H1 (cell line): ENCODE data around the gene TMEM150B. TPM values are rescaled to one million over a fixed set of nuclear protein-coding genes. Genes with fewer than 3 reads are reported as not detected.

Experiments used
- CTCF ChIA-PET: fragments of 300-600 bp; sonication (Branson Sonifier 250); formaldehyde crosslinking; loops from one replicate; lab custom pipeline; 2021; ENCODE audit not compliant: partially characterized antibody; lab: Charles Lee
- POLR2A ChIA-PET: fragments of 300-600 bp; sonication (Branson Sonifier 250); formaldehyde crosslinking; loops from one replicate; lab custom pipeline; 2021; ENCODE audit warnings: inconsistent platforms; ENCODE audit not compliant: partially characterized antibody; lab: Charles Lee
- DNase-seq, 2 experiments: peaks; one replicate each; pipeline versions ENCODE4 v3.0.0 to v3.0.0-alpha.2; 2010 to 2022; ENCODE audit warnings: low spot score in 2 of 2, low read depth in 1 of 2, mixed read lengths in 1 of 2
- FAIRE-seq: peaks from 2 replicates; lab custom pipeline; 2011; peaks lifted over from hg19 to GRCh38; lab: Jason Lieb, UNC
- H2AFZ ChIP-seq: 2 replicates; pipeline ENCODE4 v1.8.1; 2012; ENCODE audit warnings: low read length, inconsistent platforms
- H2AK5ac ChIP-seq: 2 replicates; pipeline ENCODE4 v1.6.1; 2013; ENCODE audit warnings: low read depth, low read length
- H2BK120ac ChIP-seq: replicated peaks from 2 replicates; pipeline ENCODE3; 2013; ENCODE audit warnings: low read depth, low read length, inconsistent platforms
- H2BK12ac ChIP-seq: 2 replicates; pipeline ENCODE4 v1.6.1; 2013; ENCODE audit warnings: low read depth, low read length
- H2BK15ac ChIP-seq: 2 replicates; pipeline ENCODE4 v1.6.1; 2013; ENCODE audit warnings: low read length
- H2BK20ac ChIP-seq: 2 replicates; pipeline ENCODE4 v1.6.1; 2013; ENCODE audit warnings: low read length
- H2BK5ac ChIP-seq: 2 replicates; pipeline ENCODE4 v1.6.1; 2013; ENCODE audit warnings: low read depth, low read length
- H3K14ac ChIP-seq: 2 replicates; pipeline ENCODE4 v1.6.1; 2013; ENCODE audit warnings: inconsistent platforms; ENCODE audit not compliant: insufficient read length
- H3K18ac ChIP-seq: 2 replicates; pipeline ENCODE4 v1.6.1; 2013; ENCODE audit warnings: low read length; ENCODE audit errors: extremely low read depth
- H3K23ac ChIP-seq: 2 replicates; pipeline ENCODE4 v1.6.1; 2013; ENCODE audit warnings: inconsistent platforms; ENCODE audit not compliant: insufficient read length
- H3K23me2 ChIP-seq: 2 replicates; pipeline ENCODE4 v1.6.1; 2013; ENCODE audit warnings: low read depth, low read length
- H3K27ac ChIP-seq: 2 replicates; pipeline ENCODE4 v1.6.1; 2011; ENCODE audit warnings: low read depth, low read length, inconsistent platforms
- H3K27me3 ChIP-seq, 4 experiments: replicated peaks in 1 of 4; 1 replicate in 1 of 4; 2 replicates in 3 of 4; pipeline versions ENCODE4 v1.6.1 to v1.8.1; 2011 to 2013; ENCODE audit warnings: low read length in 3 of 4, mild to moderate bottlenecking in 3 of 4, inconsistent platforms in 2 of 4, mixed read lengths in 2 of 4, moderate library complexity in 1 of 4; ENCODE audit not compliant: control insufficient read depth in 3 of 4, insufficient read depth in 3 of 4; ENCODE audit errors: extremely low read depth in 1 of 4
- H3K36me3 ChIP-seq, 4 experiments: 2 replicates each; pipeline versions ENCODE4 v1.6.1 to v1.8.1; 2011 to 2013; ENCODE audit warnings: mild to moderate bottlenecking in 4 of 4, low read length in 3 of 4, moderate library complexity in 2 of 4, control low read depth in 1 of 4, inconsistent platforms in 1 of 4; ENCODE audit not compliant: insufficient read depth in 4 of 4, control insufficient read depth in 2 of 4
- H3K4ac ChIP-seq: replicated peaks from 2 replicates; pipeline ENCODE3; 2013; ENCODE audit warnings: low read length, low read depth, mixed read lengths, inconsistent platforms; ENCODE audit not compliant: insufficient read length
- H3K4me1 ChIP-seq, 4 experiments: replicated peaks in 1 of 4; 1 replicate in 1 of 4; 2 replicates in 3 of 4; pipeline versions ENCODE4 v1.6.1 to v1.8.1; 2011 to 2013; ENCODE audit warnings: low read length in 3 of 4, inconsistent platforms in 2 of 4, mixed read lengths in 1 of 4; ENCODE audit not compliant: insufficient read depth in 4 of 4, control insufficient read depth in 3 of 4
- H3K4me2 ChIP-seq, 2 experiments: 2 replicates each; pipeline versions ENCODE4 v1.6.1 to v1.8.1; 2011 to 2013; ENCODE audit warnings: low read depth in 2 of 2, low read length in 2 of 2, control low read depth in 1 of 2, inconsistent platforms in 1 of 2, mild to moderate bottlenecking in 1 of 2; ENCODE audit not compliant: insufficient read depth in 1 of 2
- H3K4me3 ChIP-seq, 4 experiments: fragments of 200-600, 300-600 bp in 1 of 4; sonication (generic), shearing (Covaris generic), sonication (Bioruptor Twin) in 1 of 4; 2 replicates each; pipeline versions ENCODE4 v1.5.1 to v1.8.1; 2011 to 2016; ENCODE audit warnings: low read length in 4 of 4, low read depth in 3 of 4, control low read depth in 2 of 4, inconsistent platforms in 2 of 4, mild to moderate bottlenecking in 2 of 4, mixed read lengths in 1 of 4, moderate library complexity in 1 of 4; ENCODE audit not compliant: insufficient read depth in 2 of 4; ENCODE audit errors: extremely low read depth in 1 of 4
- H3K56ac ChIP-seq: replicated peaks from 2 replicates; pipeline ENCODE3; 2013; ENCODE audit warnings: low read depth, mild to moderate bottlenecking, mixed read lengths, low read length, inconsistent platforms; ENCODE audit not compliant: insufficient read length
- H3K79me1 ChIP-seq: 2 replicates; pipeline ENCODE4 v1.6.1; 2013; ENCODE audit warnings: low read depth, low read length, control low read depth
- H3K79me2 ChIP-seq, 2 experiments: 2 replicates each; pipeline versions ENCODE4 v1.6.1 to v1.8.1; 2012 to 2013; ENCODE audit warnings: low read length in 2 of 2, mild to moderate bottlenecking in 2 of 2, inconsistent platforms in 1 of 2; ENCODE audit not compliant: insufficient read depth in 2 of 2, control insufficient read depth in 1 of 2
- H3K9ac ChIP-seq, 4 experiments: replicated peaks in 1 of 4; 1 replicate in 1 of 4; 2 replicates in 3 of 4; pipeline versions ENCODE4 v1.6.1 to v1.8.1; 2011 to 2013; ENCODE audit warnings: low read depth in 3 of 4, low read length in 3 of 4, control low read depth in 2 of 4, mild to moderate bottlenecking in 2 of 4, moderate library complexity in 2 of 4, inconsistent platforms in 1 of 4; ENCODE audit errors: extremely low read depth in 1 of 4
- H3K9me3 ChIP-seq, 2 experiments: 2 replicates each; pipeline versions ENCODE4 v1.6.1 to v1.8.1; 2012 to 2013; ENCODE audit warnings: mild to moderate bottlenecking in 2 of 2, moderate library complexity in 2 of 2, control low read depth in 1 of 2, inconsistent platforms in 1 of 2, low read depth in 1 of 2, low read length in 1 of 2, mixed read lengths in 1 of 2; ENCODE audit not compliant: insufficient read depth in 2 of 2
- H4K20me1 ChIP-seq, 2 experiments: replicated peaks in 1 of 2; 2 replicates each; pipeline versions ENCODE3 to v1.8.1; 2011 to 2013; ENCODE audit warnings: inconsistent platforms in 2 of 2, low read length in 2 of 2, mild to moderate bottlenecking in 1 of 2; ENCODE audit not compliant: insufficient read depth in 2 of 2, control insufficient read depth in 1 of 2
- H4K5ac ChIP-seq: 2 replicates; pipeline ENCODE4 v1.6.1; 2013; ENCODE audit warnings: low read length, low read depth, mixed read lengths, inconsistent platforms; ENCODE audit not compliant: insufficient read length
- H4K8ac ChIP-seq: 2 replicates; pipeline ENCODE4 v1.8.0; 2013; ENCODE audit warnings: mild to moderate bottlenecking, moderate library complexity, low read length, inconsistent platforms; ENCODE audit not compliant: insufficient read depth; ENCODE audit errors: extremely low read depth
- H4K91ac ChIP-seq: replicated peaks from 2 replicates; pipeline ENCODE3; 2013; ENCODE audit warnings: low read length, mixed read lengths, inconsistent platforms; ENCODE audit not compliant: insufficient read length
- CHD2 ChIP-seq: IDR thresholded peaks from 2 replicates; pipeline ENCODE4 v1.6.1; 2012; ENCODE audit warnings: low read length, improper control_type of control experiment
- GABPA ChIP-seq: IDR thresholded peaks from 2 replicates; pipeline ENCODE4 v1.6.1; 2011; ENCODE audit warnings: mild to moderate bottlenecking, low read length, moderate library complexity, borderline replicate concordance; ENCODE audit not compliant: insufficient read depth
- NANOG ChIP-seq: IDR thresholded peaks from 2 replicates; pipeline ENCODE4 v1.6.1; 2011; ENCODE audit warnings: low read length, low read depth, mild to moderate bottlenecking, inconsistent platforms; ENCODE audit not compliant: insufficient read depth, poor library complexity, severe bottlenecking
- POLR2A ChIP-seq, 2 experiments: IDR thresholded peaks; 1 replicate in 1 of 2; 2 replicates in 1 of 2; pipeline ENCODE4 v1.6.1; 2011; ENCODE audit warnings: low read depth in 2 of 2, low read length in 2 of 2, mild to moderate bottlenecking in 2 of 2; ENCODE audit errors: control extremely low read depth in 1 of 2
- POLR2AphosphoS5 ChIP-seq: IDR thresholded peaks from 2 replicates; pipeline ENCODE4 v1.6.1; 2011; ENCODE audit warnings: low read depth, low read length
- SIN3A ChIP-seq, 2 experiments: IDR thresholded peaks in 1 of 2; conservative IDR thresholded peaks in 1 of 2; 2 replicates each; pipeline ENCODE4 v1.6.1; 2011 to 2012; ENCODE audit warnings: low read length in 2 of 2, improper control_type of control experiment in 1 of 2, low read depth in 1 of 2, mild to moderate bottlenecking in 1 of 2
- SUZ12 ChIP-seq: fragments of 200-600 bp; sonication (generic); IDR thresholded peaks from 2 replicates; pipeline ENCODE4 v1.6.1; 2012; ENCODE audit warnings: mild to moderate bottlenecking, inconsistent platforms, low read length, moderate library complexity, mixed read lengths
- TBP ChIP-seq: IDR thresholded peaks from 2 replicates; pipeline ENCODE4 v1.6.1; 2011; ENCODE audit warnings: low read depth, low read length, improper control_type of control experiment
- YY1 ChIP-seq: IDR thresholded peaks from 2 replicates; pipeline ENCODE4 v1.6.1; 2011; ENCODE audit warnings: low read depth, mild to moderate bottlenecking, low read length
- WGBS, 2 experiments: shearing (Covaris generic) in 1 of 2; methylation state at CpG; one replicate each; pipeline versions ENCODE4 v1.1.6 to v1.1.7; 2013 to 2015; ENCODE audit warnings: low lambda C conversion rate in 2 of 2, mixed read lengths in 2 of 2, inconsistent platforms in 1 of 2, low coverage in 1 of 2, missing lambda C conversion rate in 1 of 2; ENCODE audit not compliant: insufficient replicate concordance in 2 of 2, insufficient coverage in 1 of 2, insufficient read length in 1 of 2; ENCODE audit errors: extremely low coverage in 1 of 2, missing lambda C conversion rate in 1 of 2; 5-methylcytosine and 5-hydroxymethylcytosine counted together
- polyA plus RNA-seq, 7 experiments: library from polyadenylated mRNA; depleted of rRNA in 3 of 7; stranded (reverse) in 5 of 7; unstranded in 2 of 7; fragments of >200 nt in 5 of 7; fragments of 200-250 nt in 2 of 7; gene quantifications; 1 replicate in 5 of 7; 2 replicates in 1 of 7; 4 replicates in 1 of 7; pipeline versions ENCODE4 v1.2.1 to v1.2.3, GENCODE V29; 2011 to 2013; ENCODE audit warnings: missing spikeins in 2 of 7, mixed read lengths in 2 of 7
- total RNA-seq: library from RNA; stranded (reverse); fragmentation: NEBNext Ultra II Directional; extraction: Animal tissue kit (Norgen Biotek cat#: 25700); gene quantifications from 2 replicates; pipeline ENCODE4 v1.2.1, GENCODE V29; 2021
- TF ChIP-seq, protein P1 (sequence below): IDR thresholded peaks from 2 replicates; pipeline ENCODE4 v1.6.1; 2012; ENCODE audit warnings: inconsistent platforms
- TF ChIP-seq, protein P2 (sequence below): IDR thresholded peaks from 2 replicates; pipeline ENCODE4 v1.6.1; 2012; ENCODE audit warnings: low read length, inconsistent platforms

TMEM150B gene
- total and polyA plus RNA-seq, 2 of the 8 experiments (the other 6 are each of a cell fraction or from before 2014, with no cell fraction given): 0.41 to 0.91 TPM

DNA sequence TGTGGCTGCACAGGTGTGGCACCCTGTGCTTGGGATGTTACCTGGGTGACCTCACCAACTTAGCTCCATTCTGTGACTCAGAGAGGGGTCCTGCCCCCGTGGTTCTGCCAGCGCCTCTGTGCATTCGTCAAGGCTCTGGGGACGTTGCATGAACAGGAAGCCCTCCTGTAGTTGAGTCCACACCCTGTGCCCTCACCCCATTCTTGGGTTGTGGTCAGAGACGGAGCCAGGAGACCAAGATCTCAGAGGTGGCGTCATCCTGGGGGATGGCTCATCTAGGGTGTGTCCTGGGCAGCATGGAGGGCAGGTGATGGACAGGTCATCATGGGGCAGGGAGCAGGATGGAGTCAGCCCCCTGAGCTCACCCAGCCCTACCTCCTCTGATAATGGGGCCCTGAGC is 26.9 kb upstream of the TMEM150B start:
- WGBS, 2 experiments: 88% methylated on average over 5 of the region's 6 CpGs; no CpG with 5 or more reads in 1 of the 2 experiments
- Histone ChIP-seq H4K20me1 (peaks cover 0 to 10% of the 10 kb centered on the region in 2 experiments), H2AFZ (no peak overlapping the region), H3K9me3 (no peaks in the 10 kb centered on the region), H4K5ac (no peak overlapping the region), H3K56ac (no peak overlapping the region), H2AK5ac (0 out of 2 replicates have a peak overlapping the region, but pooled peaks have one; percentile 15), H3K79me2 (no peaks in the 10 kb centered on the region), H3K9ac (no peak overlapping the region), H3K36me3 (peaks cover 0 to 18% (median 1%) of the 10 kb centered on the region in 4 experiments; a peak in 2 of 8 replicates), H2BK5ac (no peak overlapping the region), H3K4me3 (no peak overlapping the region), H2BK15ac (peak overlapping the region; percentile 61; the same call in 1 of the 2 replicates), H3K79me1 (no peaks in the 10 kb centered on the region), H2BK12ac (peak overlapping the region; percentile 68; the same call in 1 of the 2 replicates), H3K27me3 (peaks cover 17 to 47% (median 39%) of the 10 kb centered on the region in 4 experiments), H4K91ac (peak overlapping the region; percentile 46), H2BK20ac (0 out of 2 replicates have a peak overlapping the region, but pooled peaks have one; percentile 90), H3K23me2 (peaks cover 12% of the 10 kb centered on the region; the same call in 1 of the 2 replicates), H3K4ac (no peak overlapping the region), H4K8ac (peak overlapping the region; percentile 80), H3K18ac (peak overlapping the region; percentile 38), H3K4me2 (no peak overlapping the region), H3K4me1 (peaks cover 11 to 44% (median 26%) of the 10 kb centered on the region in 4 experiments), H3K14ac (peak overlapping the region; percentile 29), H3K23ac (no peak overlapping the region), H3K27ac (no peak overlapping the region), H2BK120ac (no peak overlapping the region)
- CTCF ChIA-PET: interaction anchor here (0.9 to 1.6 kb wide), 7 partner anchors 8 to 66 kb away, joined by 3 to 7 read pairs (median 3); partner anchors contain the start of gene KMT5C
- no peak for DNase-seq
- POLR2A ChIA-PET: interaction anchor here (1.0 to 7.9 kb wide), 8 partner anchors 9 to 55 kb away, joined by 3 to 58 read pairs (median 6); partner anchors contain the start of genes GARIN5B, IL11 and KMT5C
- no peak for FAIRE-seq
- TF ChIP-seq GABPA (no peak), POLR2A (IDR thresholded peaks at IDR 0.05; ENCODE audit: control extremely low read depth in 1 of 2, low read depth in 2 of 2, low read length in 2 of 2) (no peak), POLR2AphosphoS5 (no peak; the same call in 1 of the 2 replicates), NANOG (no peak), SIN3A (conservative IDR thresholded peaks at IDR 0.05 in 1 of 2, IDR thresholded peaks at IDR 0.05 in 1 of 2; ENCODE audit: low read depth in 1 of 2, low read length in 2 of 2) (no peak), SUZ12 (no peak), YY1 (no peak), TBP (no peak), CHD2 (no peak)
- TF ChIP-seq, protein P1, sequence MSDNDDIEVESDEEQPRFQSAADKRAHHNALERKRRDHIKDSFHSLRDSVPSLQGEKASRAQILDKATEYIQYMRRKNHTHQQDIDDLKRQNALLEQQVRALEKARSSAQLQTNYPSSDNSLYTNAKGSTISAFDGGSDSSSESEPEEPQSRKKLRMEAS: no peak
- TF ChIP-seq, protein P2, sequence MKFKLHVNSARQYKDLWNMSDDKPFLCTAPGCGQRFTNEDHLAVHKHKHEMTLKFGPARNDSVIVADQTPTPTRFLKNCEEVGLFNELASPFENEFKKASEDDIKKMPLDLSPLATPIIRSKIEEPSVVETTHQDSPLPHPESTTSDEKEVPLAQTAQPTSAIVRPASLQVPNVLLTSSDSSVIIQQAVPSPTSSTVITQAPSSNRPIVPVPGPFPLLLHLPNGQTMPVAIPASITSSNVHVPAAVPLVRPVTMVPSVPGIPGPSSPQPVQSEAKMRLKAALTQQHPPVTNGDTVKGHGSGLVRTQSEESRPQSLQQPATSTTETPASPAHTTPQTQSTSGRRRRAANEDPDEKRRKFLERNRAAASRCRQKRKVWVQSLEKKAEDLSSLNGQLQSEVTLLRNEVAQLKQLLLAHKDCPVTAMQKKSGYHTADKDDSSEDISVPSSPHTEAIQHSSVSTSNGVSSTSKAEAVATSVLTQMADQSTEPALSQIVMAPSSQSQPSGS: no peak
